Measurements from ENCODE around the gene RBMS1.

- TF ChIP-seq, protein P1, sequence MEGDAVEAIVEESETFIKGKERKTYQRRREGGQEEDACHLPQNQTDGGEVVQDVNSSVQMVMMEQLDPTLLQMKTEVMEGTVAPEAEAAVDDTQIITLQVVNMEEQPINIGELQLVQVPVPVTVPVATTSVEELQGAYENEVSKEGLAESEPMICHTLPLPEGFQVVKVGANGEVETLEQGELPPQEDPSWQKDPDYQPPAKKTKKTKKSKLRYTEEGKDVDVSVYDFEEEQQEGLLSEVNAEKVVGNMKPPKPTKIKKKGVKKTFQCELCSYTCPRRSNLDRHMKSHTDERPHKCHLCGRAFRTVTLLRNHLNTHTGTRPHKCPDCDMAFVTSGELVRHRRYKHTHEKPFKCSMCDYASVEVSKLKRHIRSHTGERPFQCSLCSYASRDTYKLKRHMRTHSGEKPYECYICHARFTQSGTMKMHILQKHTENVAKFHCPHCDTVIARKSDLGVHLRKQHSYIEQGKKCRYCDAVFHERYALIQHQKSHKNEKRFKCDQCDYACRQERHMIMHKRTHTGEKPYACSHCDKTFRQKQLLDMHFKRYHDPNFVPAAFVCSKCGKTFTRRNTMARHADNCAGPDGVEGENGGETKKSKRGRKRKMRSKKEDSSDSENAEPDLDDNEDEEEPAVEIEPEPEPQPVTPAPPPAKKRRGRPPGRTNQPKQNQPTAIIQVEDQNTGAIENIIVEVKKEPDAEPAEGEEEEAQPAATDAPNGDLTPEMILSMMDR (IDR thresholded peaks at IDR 0.05; ENCODE audit: insufficient read depth, low read length) = no peak
- no peak for TF ChIP-seq POLR2AphosphoS5 (IDR thresholded peaks at IDR 0.05; ENCODE audit: low read depth)
- TF ChIP-seq, protein P2, sequence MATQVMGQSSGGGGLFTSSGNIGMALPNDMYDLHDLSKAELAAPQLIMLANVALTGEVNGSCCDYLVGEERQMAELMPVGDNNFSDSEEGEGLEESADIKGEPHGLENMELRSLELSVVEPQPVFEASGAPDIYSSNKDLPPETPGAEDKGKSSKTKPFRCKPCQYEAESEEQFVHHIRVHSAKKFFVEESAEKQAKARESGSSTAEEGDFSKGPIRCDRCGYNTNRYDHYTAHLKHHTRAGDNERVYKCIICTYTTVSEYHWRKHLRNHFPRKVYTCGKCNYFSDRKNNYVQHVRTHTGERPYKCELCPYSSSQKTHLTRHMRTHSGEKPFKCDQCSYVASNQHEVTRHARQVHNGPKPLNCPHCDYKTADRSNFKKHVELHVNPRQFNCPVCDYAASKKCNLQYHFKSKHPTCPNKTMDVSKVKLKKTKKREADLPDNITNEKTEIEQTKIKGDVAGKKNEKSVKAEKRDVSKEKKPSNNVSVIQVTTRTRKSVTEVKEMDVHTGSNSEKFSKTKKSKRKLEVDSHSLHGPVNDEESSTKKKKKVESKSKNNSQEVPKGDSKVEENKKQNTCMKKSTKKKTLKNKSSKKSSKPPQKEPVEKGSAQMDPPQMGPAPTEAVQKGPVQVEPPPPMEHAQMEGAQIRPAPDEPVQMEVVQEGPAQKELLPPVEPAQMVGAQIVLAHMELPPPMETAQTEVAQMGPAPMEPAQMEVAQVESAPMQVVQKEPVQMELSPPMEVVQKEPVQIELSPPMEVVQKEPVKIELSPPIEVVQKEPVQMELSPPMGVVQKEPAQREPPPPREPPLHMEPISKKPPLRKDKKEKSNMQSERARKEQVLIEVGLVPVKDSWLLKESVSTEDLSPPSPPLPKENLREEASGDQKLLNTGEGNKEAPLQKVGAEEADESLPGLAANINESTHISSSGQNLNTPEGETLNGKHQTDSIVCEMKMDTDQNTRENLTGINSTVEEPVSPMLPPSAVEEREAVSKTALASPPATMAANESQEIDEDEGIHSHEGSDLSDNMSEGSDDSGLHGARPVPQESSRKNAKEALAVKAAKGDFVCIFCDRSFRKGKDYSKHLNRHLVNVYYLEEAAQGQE (IDR thresholded peaks at IDR 0.05; ENCODE audit: insufficient replicate concordance, low read depth) = no peak
- TF ChIP-seq GABPA (IDR thresholded peaks at IDR 0.05; ENCODE audit: low read depth) = no peak
These were observed 225.3 kb downstream of the RBMS1 start for GRCh38 chr2:160268151-160268781.

Data from HL-60 (cell line).